Astrocyte (in vitro differentiated cells and primary cell): ENCODE data around the gene TAF1B. TPM values are rescaled to one million over a fixed set of nuclear protein-coding genes. Genes with fewer than 3 reads are reported as not detected.
A peak's percentile ranks its signal among the peaks of the same experiment; 100 is the strongest.

ENCODE experiments used
- DNase-seq: peaks from one replicate; pipeline ENCODE4 v3.0.0-alpha.2; 2010; ENCODE audit warnings: low read depth
- FAIRE-seq: peaks from 2 replicates; lab custom pipeline; 2011; peaks lifted over from hg19 to GRCh38; lab: Jason Lieb, UNC
- H2AFZ ChIP-seq: 2 replicates; pipeline ENCODE4 v1.6.0; 2012; ENCODE audit warnings: low read depth, low read length, inconsistent platforms
- H3K27ac ChIP-seq: 2 replicates; pipeline ENCODE4 v1.5.1; 2011; ENCODE audit warnings: low read depth, low read length, inconsistent platforms
- H3K27me3 ChIP-seq: 2 replicates; pipeline ENCODE4 v1.6.0; 2011; ENCODE audit warnings: low read length, inconsistent platforms; ENCODE audit not compliant: insufficient read depth
- H3K36me3 ChIP-seq: 2 replicates; pipeline ENCODE4 v1.5.1; 2011; ENCODE audit warnings: low read length, inconsistent platforms; ENCODE audit not compliant: insufficient read depth
- H3K4me1 ChIP-seq: 2 replicates; pipeline ENCODE4 v1.5.1; 2011; ENCODE audit warnings: low read length, inconsistent platforms; ENCODE audit not compliant: insufficient read depth
- H3K4me2 ChIP-seq: 2 replicates; pipeline ENCODE4 v1.6.0; 2012; ENCODE audit warnings: low read length, inconsistent platforms
- H3K4me3 ChIP-seq: 2 replicates; pipeline ENCODE4 v1.5.1; 2011; ENCODE audit warnings: low read depth, mild to moderate bottlenecking, low read length, inconsistent platforms; ENCODE audit not compliant: insufficient read depth
- H3K79me2 ChIP-seq: 2 replicates; pipeline ENCODE4 v1.6.0; 2012; ENCODE audit warnings: mild to moderate bottlenecking, low read length, inconsistent platforms; ENCODE audit not compliant: insufficient read depth
- H3K9ac ChIP-seq: 2 replicates; pipeline ENCODE4 v1.6.0; 2012; ENCODE audit warnings: mild to moderate bottlenecking, low read length, inconsistent platforms
- H3K9me3 ChIP-seq: 2 replicates; pipeline ENCODE4 v1.5.1; 2012; ENCODE audit warnings: low read depth, mild to moderate bottlenecking, low read length, inconsistent platforms; ENCODE audit not compliant: insufficient read depth
- H4K20me1 ChIP-seq: 2 replicates; pipeline ENCODE4 v1.6.0; 2012; ENCODE audit warnings: low read length, inconsistent platforms; ENCODE audit not compliant: insufficient read depth
- H3K27ac Mint-ChIP-seq: one replicate; pipeline ENCODE4 v1.8.0; 2021; ENCODE audit warnings: mild to moderate bottlenecking, mixed read lengths; ENCODE audit not compliant: unreplicated experiment
- H3K27me3 Mint-ChIP-seq: one replicate; pipeline ENCODE4 v1.8.0; 2021; ENCODE audit warnings: low read depth, mixed read lengths; ENCODE audit not compliant: unreplicated experiment
- H3K36me3 Mint-ChIP-seq: one replicate; pipeline ENCODE4 v1.8.0; 2021; ENCODE audit warnings: low read depth, mixed read lengths; ENCODE audit not compliant: unreplicated experiment
- H3K4me1 Mint-ChIP-seq: one replicate; pipeline ENCODE4 v1.8.0; 2021; ENCODE audit warnings: low read depth, mixed read lengths; ENCODE audit not compliant: unreplicated experiment
- H3K4me3 Mint-ChIP-seq: one replicate; pipeline ENCODE4 v1.8.0; 2021; ENCODE audit warnings: mild to moderate bottlenecking, moderate library complexity, mixed read lengths; ENCODE audit not compliant: unreplicated experiment
- H3K9me3 Mint-ChIP-seq: one replicate; pipeline ENCODE4 v1.8.0; 2021; ENCODE audit warnings: mild to moderate bottlenecking, mixed read lengths; ENCODE audit not compliant: unreplicated experiment
- EZH2 ChIP-seq: IDR thresholded peaks from 2 replicates; pipeline ENCODE4 v1.6.1; 2012; ENCODE audit warnings: mild to moderate bottlenecking, low read length, inconsistent platforms; ENCODE audit not compliant: insufficient read depth
- total RNA-seq: library from RNA; stranded (reverse); gene quantifications from 2 replicates; pipeline ENCODE4 v1.2.1, GENCODE V29; 2021
- TF ChIP-seq, protein P1 (sequence below): IDR thresholded peaks from 2 replicates; pipeline ENCODE4 v1.5.1; 2011; ENCODE audit warnings: low read depth, mild to moderate bottlenecking, inconsistent platforms, low read length, moderate library complexity; ENCODE audit not compliant: insufficient read depth

The TAF1B gene
- total RNA-seq, 1 donor from 2014 or later: 14.5 TPM

DNA sequence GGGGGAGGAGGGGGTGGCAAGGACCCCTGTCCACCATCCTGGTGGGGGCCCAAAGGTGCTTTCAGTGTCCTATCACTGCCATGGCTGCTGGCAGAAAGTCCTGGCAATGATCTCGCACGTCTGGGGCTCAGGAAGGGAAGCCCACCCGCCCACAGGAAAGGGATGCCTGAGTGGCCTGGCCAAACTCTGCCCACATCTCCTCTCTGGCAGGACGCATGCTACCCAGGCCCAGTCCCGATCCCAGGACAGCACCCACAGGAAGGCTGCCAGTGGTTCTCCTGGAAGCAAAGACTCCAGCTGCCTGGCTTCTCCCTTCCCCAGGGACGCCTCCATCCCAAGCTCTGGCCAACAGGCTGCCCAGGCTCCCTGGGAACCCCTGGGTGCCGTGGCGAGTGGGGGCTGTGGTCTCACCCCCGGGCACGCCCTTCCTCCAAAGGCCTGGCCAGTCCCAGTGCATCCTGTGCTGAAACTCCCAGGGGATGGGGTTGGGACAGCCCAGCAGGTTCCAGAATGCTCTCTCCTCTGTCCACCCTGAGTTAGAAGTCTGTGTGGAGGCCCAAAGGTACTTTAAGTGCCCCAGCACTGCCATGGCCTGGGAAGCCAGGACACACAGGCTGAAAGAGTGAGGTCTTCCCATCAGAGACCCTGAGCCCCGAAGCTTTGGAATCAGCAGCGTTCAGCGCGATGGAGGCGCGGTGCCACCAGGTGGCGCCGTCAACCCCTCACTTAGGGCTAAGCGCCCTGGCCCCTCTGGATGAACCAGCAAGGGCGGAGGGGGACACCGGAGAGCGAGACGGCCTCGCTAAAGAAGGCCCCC is 29.8 kb upstream of the TAF1B start:
- no peak overlapping the region for H3K4me3 ChIP-seq
- H4K20me1 ChIP-seq: no peaks in the 10 kb centered on the region
- TF ChIP-seq, protein P1, sequence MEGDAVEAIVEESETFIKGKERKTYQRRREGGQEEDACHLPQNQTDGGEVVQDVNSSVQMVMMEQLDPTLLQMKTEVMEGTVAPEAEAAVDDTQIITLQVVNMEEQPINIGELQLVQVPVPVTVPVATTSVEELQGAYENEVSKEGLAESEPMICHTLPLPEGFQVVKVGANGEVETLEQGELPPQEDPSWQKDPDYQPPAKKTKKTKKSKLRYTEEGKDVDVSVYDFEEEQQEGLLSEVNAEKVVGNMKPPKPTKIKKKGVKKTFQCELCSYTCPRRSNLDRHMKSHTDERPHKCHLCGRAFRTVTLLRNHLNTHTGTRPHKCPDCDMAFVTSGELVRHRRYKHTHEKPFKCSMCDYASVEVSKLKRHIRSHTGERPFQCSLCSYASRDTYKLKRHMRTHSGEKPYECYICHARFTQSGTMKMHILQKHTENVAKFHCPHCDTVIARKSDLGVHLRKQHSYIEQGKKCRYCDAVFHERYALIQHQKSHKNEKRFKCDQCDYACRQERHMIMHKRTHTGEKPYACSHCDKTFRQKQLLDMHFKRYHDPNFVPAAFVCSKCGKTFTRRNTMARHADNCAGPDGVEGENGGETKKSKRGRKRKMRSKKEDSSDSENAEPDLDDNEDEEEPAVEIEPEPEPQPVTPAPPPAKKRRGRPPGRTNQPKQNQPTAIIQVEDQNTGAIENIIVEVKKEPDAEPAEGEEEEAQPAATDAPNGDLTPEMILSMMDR: peak; percentile 86
- no peak for TF ChIP-seq EZH2
- H3K36me3 ChIP-seq: no peaks in the 10 kb centered on the region
- H3K9me3 Mint-ChIP-seq: peaks cover 4% of the 10 kb centered on the region
- peak overlapping the region; percentile 78 for H3K4me2 ChIP-seq
- H3K4me1 Mint-ChIP-seq: peaks cover 10% of the 10 kb centered on the region
- no peak overlapping the region for H3K4me3 Mint-ChIP-seq
- no peaks in the 10 kb centered on the region for H3K79me2 ChIP-seq
- FAIRE-seq (no peak), DNase-seq (no peak)
- peak overlapping the region; percentile 46 for H3K9ac ChIP-seq
- H3K27me3 Mint-ChIP-seq: peaks cover 17% of the 10 kb centered on the region
- no peak overlapping the region for H3K27ac ChIP-seq
- H2AFZ ChIP-seq: peak overlapping the region; percentile 85
- H3K36me3 Mint-ChIP-seq: no peaks in the 10 kb centered on the region
- H3K4me1 ChIP-seq: peaks cover 6% of the 10 kb centered on the region
- H3K27ac Mint-ChIP-seq: no peak overlapping the region
- H3K27me3 ChIP-seq: no peaks in the 10 kb centered on the region
- H3K9me3 ChIP-seq: no peaks in the 10 kb centered on the region

GRCh38 chr2:9814129-9814868 is 29.0 kb upstream of the TAF1B start:
- Mint-ChIP-seq H3K36me3 (no peaks in the 10 kb centered on the region), H3K9me3 (peaks cover 4% of the 10 kb centered on the region), H3K27me3 (peaks cover 17% of the 10 kb centered on the region), H3K27ac (no peak overlapping the region), H3K4me3 (no peak overlapping the region), H3K4me1 (peaks cover 10% of the 10 kb centered on the region)
- no peaks in the 10 kb centered on the region for H3K27me3 ChIP-seq
- H3K4me3 ChIP-seq: no peak overlapping the region
- no peaks in the 10 kb centered on the region for H3K79me2 ChIP-seq
- H2AFZ ChIP-seq: peak overlapping the region; percentile 85
- H3K9ac ChIP-seq: peak overlapping the region; percentile 46
- H3K27ac ChIP-seq: no peak overlapping the region
- TF ChIP-seq EZH2: no peak
- TF ChIP-seq, protein P1: no peak
- DNase-seq (no peak), FAIRE-seq (no peak)
- H3K36me3 ChIP-seq: no peaks in the 10 kb centered on the region
- H4K20me1 ChIP-seq: no peaks in the 10 kb centered on the region
- peaks cover 6% of the 10 kb centered on the region for H3K4me1 ChIP-seq
- H3K4me2 ChIP-seq: peak overlapping the region; percentile 78
- no peaks in the 10 kb centered on the region for H3K9me3 ChIP-seq
